ENCODE measurements around the gene MINDY4. TPM values are rescaled to one million over a fixed set of nuclear protein-coding genes. Genes with fewer than 3 reads are reported as not detected.

Gene MINDY4
- total and polyA plus RNA-seq, 2 of the 13 experiments (the other 11 are each of a cell fraction or from before 2014, with no cell fraction given), result not detected

- Histone ChIP-seq H3K4me3 (replicated peaks in 1 of 3; ENCODE audit: insufficient read depth in 1 of 3, low read depth in 2 of 3, low read length in 3 of 3) (no peak overlapping the region), H3K27me3 (ENCODE audit: control insufficient read depth in 1 of 2, insufficient read depth in 2 of 2, low read length in 2 of 2) (peaks cover 0 to under 1% of the 10 kb centered on the region in 2 experiments; a peak in 1 of 5 replicates), H3K9ac (ENCODE audit: insufficient read depth, low read depth, low read length) (no peak overlapping the region), H3K9me3 (ENCODE audit: low read length) (peaks cover 21% of the 10 kb centered on the region; the same call in 1 of the 2 replicates), H3K4me2 (ENCODE audit: low read depth, low read length) (no peak overlapping the region), H4K20me1 (ENCODE audit: insufficient read depth, low read length) (no peaks in the 10 kb centered on the region), H3K27ac (ENCODE audit: extremely low read length, insufficient read depth, low read length) (no peak overlapping the region), H3K4me1 (ENCODE audit: insufficient read depth, low read length) (no peaks in the 10 kb centered on the region), H2AFZ (ENCODE audit: low read length) (no peak overlapping the region), H3K36me3 (replicated peaks in 1 of 2; ENCODE audit: control insufficient read depth in 1 of 2, insufficient read depth in 2 of 2, low read length in 2 of 2) (no peaks in the 10 kb centered on the region), H3K79me2 (ENCODE audit: insufficient read depth, low read length) (no peaks in the 10 kb centered on the region)
- CTCF ChIA-PET (ENCODE audit: low intra/inter-chr PET ratio, low total read pairs), result no interaction called here
- in situ Hi-C loops (cut with HindIII; ENCODE audit: extremely low pct_ligation_motif_present, low pct_unique_long_range_greater_than_20kb), result no loop called here
- no peak for DNase-seq (ENCODE audit: low spot score)
- FAIRE-seq, result no peak
- POLR2A ChIA-PET, result no interaction called here
- WGBS (ENCODE audit: low lambda C conversion rate), result 28% methylated on average over 2 of the region's 2 CpGs
- no peak for ATAC-seq
- BruUV-seq (replicated peaks), result no TSS peak
- TF ChIP-seq GABPA (IDR thresholded peaks at IDR 0.05; ENCODE audit: low read depth, low read length), result no peak
- no peak for TF ChIP-seq GABPA (CRISPR knock-in tag; IDR thresholded peaks at IDR 0.05; ENCODE audit: low read depth)
- intact Hi-C loops (cut with micrococcal nuclease; ENCODE audit: unreplicated experiment), result no loop called here
These were observed 60.0 kb downstream of the MINDY4 start for GRCh38 chr7:30831227-30831626.

GRCh38 chr7:30831936-30832335 lies 60.7 kb downstream of the MINDY4 start:
- Histone ChIP-seq H3K27me3 (ENCODE audit: control insufficient read depth in 1 of 2, insufficient read depth in 2 of 2, low read length in 2 of 2) (peaks cover 0 to 5% of the 10 kb centered on the region in 2 experiments; a peak in 2 of 5 replicates), H2AFZ (ENCODE audit: low read length) (no peak overlapping the region), H3K9ac (ENCODE audit: insufficient read depth, low read depth, low read length) (no peak overlapping the region), H4K20me1 (ENCODE audit: insufficient read depth, low read length) (no peaks in the 10 kb centered on the region), H3K9me3 (ENCODE audit: low read length) (peaks cover 21% of the 10 kb centered on the region; the same call in 1 of the 2 replicates), H3K4me1 (ENCODE audit: insufficient read depth, low read length) (no peaks in the 10 kb centered on the region), H3K4me3 (replicated peaks in 1 of 3; ENCODE audit: insufficient read depth in 1 of 3, low read depth in 2 of 3, low read length in 3 of 3) (no peak overlapping the region), H3K36me3 (replicated peaks in 1 of 2; ENCODE audit: control insufficient read depth in 1 of 2, insufficient read depth in 2 of 2, low read length in 2 of 2) (no peaks in the 10 kb centered on the region), H3K27ac (ENCODE audit: extremely low read length, insufficient read depth, low read length) (no peak overlapping the region), H3K79me2 (ENCODE audit: insufficient read depth, low read length) (no peaks in the 10 kb centered on the region), H3K4me2 (ENCODE audit: low read depth, low read length) (no peak overlapping the region)
- in situ Hi-C loops (cut with HindIII; ENCODE audit: extremely low pct_ligation_motif_present, low pct_unique_long_range_greater_than_20kb) (no loop called here), intact Hi-C loops (cut with micrococcal nuclease; ENCODE audit: unreplicated experiment) (no loop called here)
- 14% methylated on average over 5 of the region's 5 CpGs for WGBS (ENCODE audit: low lambda C conversion rate)
- ChIA-PET CTCF (ENCODE audit: low intra/inter-chr PET ratio, low total read pairs) (no interaction called here), POLR2A (no interaction called here)
- no TSS peak for BruUV-seq (replicated peaks)
- FAIRE-seq, result no peak
- ATAC-seq, result no peak
- DNase-seq (ENCODE audit: low spot score), result no peak
- no peak for TF ChIP-seq NR2F2 (IDR thresholded peaks at IDR 0.05; ENCODE audit: borderline replicate concordance, low read depth)
- no peak for TF ChIP-seq MBNL3 (CRISPR knock-in tag; conservative IDR thresholded peaks at IDR 0.05)
- TF ChIP-seq GFI1 (CRISPR knock-in tag; IDR thresholded peaks at IDR 0.05; ENCODE audit: borderline replicate concordance), result no peak
- no peak for TF ChIP-seq ZNF230 (CRISPR knock-in tag; IDR thresholded peaks at IDR 0.05)
- no peak for TF ChIP-seq TFE3 (CRISPR knock-in tag; IDR thresholded peaks at IDR 0.05)
- TF ChIP-seq GTF3A (CRISPR knock-in tag; conservative IDR thresholded peaks at IDR 0.05), result no peak
- TF ChIP-seq HMGXB4 (CRISPR knock-in tag; IDR thresholded peaks at IDR 0.05; ENCODE audit: borderline replicate concordance in 1 of 2, low read depth in 1 of 2), result no peak
- TF ChIP-seq ZNF724P (CRISPR knock-in tag; IDR thresholded peaks at IDR 0.05; ENCODE audit: borderline replicate concordance), result no peak
- TF ChIP-seq ARID2 (CRISPR knock-in tag; IDR thresholded peaks at IDR 0.05; ENCODE audit: borderline replicate concordance), result no peak
- TF ChIP-seq ISL2 (CRISPR knock-in tag; IDR thresholded peaks at IDR 0.05), result no peak
- TF ChIP-seq TFDP2 (CRISPR knock-in tag; IDR thresholded peaks at IDR 0.05), result no peak
- no peak for TF ChIP-seq ETS1 (CRISPR knock-in tag; IDR thresholded peaks at IDR 0.05)

Data from HepG2 (cell line).